GM19328 (cell line): ENCODE measurements around the gene SH3PXD2A.

Source experiments
- ATAC-seq: cut with Tn5 transposase; IDR thresholded peaks from one replicate; pipeline ENCODE4 v1.9.1; 2021; ENCODE audit warnings: mild to moderate bottlenecking, moderate library complexity; ENCODE audit not compliant: unreplicated experiment

Gene SH3PXD2A

GRCh38 chr10:103876155-103876554 lies 20.8 kb upstream of the SH3PXD2A start:
- ATAC-seq = no peak

DNA sequence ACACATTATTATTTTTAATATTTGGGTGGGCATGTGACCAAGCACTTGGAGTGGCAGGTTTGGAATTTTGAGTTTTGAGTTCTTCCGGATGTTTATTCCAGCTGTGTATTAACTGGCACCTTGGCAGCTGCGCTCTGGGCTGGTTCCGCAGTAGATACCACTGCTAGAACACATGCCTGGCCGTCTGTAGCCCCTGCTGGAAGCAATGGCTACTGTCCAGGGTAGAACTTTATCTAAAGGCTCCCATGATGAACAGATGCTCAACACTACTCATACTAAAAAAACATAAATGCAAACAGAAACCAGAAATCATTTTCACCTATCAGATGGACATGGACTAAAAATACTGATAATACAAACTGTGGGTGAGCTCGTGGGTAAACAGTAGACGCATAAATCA lies 19.4 kb upstream of the SH3PXD2A start:
- ATAC-seq = no peak

DNA sequence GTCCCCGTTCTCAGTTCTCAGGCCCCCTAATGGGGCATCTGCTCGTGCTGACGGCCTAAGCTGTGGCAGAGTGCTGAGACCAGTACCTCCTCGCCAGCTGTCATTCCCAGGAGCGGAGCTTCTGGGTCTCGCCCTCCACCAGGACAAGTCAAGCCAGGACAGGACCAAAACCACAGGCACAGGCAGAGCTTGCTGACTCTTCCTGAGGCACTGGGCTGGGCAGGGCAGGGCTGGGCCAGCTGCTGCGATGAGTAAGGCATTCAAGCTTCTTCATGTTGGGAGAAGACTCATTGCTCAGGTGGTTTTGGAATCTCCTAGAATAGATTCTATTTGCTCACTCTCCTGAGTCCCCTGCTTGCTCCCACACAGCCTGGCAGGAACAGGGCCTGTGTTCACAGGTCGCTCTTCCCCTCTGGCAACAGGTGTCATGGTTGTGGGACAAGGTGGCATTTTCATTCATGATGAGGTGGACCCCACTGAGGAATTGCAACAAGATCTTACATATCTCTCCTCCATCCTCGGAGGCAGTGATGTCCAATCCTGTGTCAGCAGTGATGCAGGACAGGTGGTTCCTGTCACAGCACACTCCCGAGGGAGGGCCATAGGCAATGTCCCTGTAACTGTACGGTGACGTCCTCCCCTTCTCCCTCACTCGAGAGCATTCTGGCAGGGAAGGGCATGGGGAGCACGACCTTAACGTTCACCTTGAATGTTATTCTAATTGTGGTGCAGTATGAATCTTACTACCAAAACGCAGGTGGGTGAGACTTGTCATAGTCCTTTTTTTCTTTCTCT lies 17.0 kb upstream of the SH3PXD2A start:
- ATAC-seq = no peak

GRCh38 chr10:103871006-103871405 lies 15.6 kb upstream of the SH3PXD2A start:
- ATAC-seq = no peak

DNA sequence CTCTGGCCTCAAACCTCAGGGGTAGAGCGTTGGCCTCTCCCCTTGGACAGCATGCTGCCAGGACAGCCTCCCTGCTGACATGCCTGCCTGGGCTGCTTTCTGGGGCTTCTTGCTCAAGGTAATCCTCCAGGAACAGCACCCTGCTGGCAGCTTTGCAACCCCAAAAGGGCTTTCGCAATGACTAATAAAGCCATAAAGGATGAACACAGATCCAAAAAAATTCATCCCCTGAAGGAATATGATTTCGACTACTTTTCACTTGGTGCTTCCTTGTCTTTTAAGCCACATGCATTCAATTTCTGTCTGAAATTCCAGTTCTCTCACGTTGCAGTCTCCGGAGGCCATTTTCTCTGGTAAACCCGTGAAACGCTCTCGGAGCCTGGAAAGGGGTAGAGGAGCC lies 15.1 kb upstream of the SH3PXD2A start:
- ATAC-seq = no peak

DNA sequence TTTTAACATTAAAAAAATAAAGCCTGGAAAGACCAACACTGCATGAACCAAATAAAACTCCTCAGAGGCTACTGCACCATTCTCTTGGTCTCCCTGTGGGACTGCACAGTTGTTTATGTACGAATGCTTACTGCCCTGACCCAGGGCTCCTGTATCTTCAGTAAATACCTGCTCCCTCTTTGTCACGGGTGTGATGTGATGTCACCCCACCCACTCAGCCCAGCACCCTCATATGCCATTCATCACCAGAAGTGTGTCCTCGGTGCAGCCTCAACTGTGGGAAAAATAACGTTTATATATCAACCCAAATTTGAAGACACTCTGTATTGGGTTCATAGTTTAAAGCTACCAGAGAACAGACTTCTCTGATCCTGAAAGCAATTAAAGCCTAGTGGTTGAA lies 14.0 kb upstream of the SH3PXD2A start:
- ATAC-seq = no peak

GRCh38 chr10:103868200-103868599 lies 12.8 kb upstream of the SH3PXD2A start:
- ATAC-seq = no peak

GRCh38 chr10:103861505-103861904 lies 6.1 kb upstream of the SH3PXD2A start:
- no peak for ATAC-seq

- no peak for ATAC-seq
Measured at GRCh38 chr10:103859161-103860086, 4.0 kb upstream of the SH3PXD2A start.

GRCh38 chr10:103858360-103858759 lies 3.0 kb upstream of the SH3PXD2A start:
- ATAC-seq = no peak

DNA sequence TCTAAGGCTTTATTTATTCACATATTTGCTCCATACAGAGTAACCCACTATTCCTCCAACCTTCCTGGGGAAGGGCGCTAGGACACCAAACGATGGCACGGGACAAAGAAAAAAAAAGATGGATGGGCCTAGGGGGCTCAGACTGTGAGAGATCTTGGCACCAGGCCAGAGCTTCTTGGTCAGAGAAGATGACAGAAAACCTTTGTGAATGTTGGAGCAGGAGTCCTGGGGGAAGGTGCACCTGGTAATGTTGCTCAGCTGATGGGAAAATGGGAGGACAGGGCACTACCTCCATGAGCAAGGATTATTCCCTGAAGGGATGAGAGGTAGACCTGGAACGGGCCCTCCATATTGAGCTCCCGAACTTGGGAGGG lies 1.4 kb upstream of the SH3PXD2A start:
- ATAC-seq = no peak

GRCh38 chr10:103855852-103856796 lies 748 bp upstream of the SH3PXD2A start:
- no peak for ATAC-seq

- no peak for ATAC-seq
Measured at GRCh38 chr10:103854686-103855391, 537 bp downstream of the SH3PXD2A start.

- ATAC-seq = no peak
Measured at GRCh38 chr10:103854265-103854685, 1.1 kb downstream of the SH3PXD2A start.

GRCh38 chr10:103853428-103854264 lies 1.7 kb downstream of the SH3PXD2A start:
- no peak for ATAC-seq

DNA sequence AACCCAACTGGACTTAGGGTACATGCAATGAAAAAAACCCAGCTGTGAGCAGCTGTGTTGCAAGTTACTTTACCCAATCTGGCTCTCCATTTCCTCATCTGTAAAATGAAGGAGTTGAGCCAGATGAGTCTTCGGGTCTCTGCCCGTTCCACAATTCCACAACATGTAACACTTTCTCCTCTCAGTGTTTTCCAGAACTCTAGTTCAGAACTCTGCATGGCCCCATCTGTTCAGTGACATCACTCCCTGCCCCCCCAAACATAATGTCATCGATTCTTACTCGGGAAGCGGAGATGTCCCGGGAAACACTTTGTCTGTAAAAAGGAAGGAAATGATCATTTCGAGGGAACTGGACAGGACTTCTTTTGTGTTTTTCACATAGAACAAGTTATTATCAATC lies 2.5 kb downstream of the SH3PXD2A start:
- ATAC-seq = no peak

DNA sequence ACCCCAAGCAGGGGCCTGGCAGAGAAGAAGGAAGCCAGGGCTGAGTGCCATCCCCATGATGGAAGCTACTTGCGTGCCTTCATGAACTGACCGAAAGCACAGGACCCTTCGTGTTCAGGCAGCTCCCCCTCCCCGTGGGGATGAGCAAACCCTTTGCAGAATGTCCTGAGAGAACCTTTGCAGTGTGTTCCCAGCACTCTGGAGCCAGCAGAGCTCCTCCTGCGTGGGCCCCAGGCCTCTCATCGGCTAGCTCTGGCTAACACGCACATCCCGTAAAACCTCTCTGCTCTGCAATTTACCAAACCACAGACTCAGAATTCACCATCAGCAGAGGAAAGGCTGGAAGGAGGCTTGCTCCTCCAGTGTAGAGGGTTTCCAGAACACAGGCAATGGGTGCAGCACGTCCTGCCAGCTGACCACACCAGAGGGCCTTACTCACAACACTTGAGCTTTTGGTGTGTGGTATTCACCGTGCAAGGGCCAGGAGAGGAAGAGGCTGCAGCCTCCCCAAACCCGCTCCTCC lies 3.1 kb downstream of the SH3PXD2A start:
- no peak for ATAC-seq

DNA sequence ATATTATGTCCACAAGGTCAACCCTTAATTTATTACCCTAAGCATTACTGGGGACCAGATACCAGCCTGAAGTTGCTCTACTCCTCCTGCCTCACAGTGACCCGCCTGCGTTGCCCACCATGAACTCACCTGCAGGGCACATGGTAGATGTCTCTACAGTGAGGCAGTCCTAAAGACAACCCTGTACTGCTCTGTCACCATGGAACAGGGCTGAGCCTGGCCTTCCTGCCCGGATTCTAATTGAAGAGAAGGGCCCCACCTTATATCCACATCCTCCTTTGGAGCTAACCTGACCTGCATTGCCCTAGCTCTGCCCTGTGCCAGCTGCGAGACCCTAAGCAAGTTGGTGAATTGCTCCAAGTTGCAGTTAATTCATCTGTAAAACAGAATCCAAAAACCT lies 4.1 kb downstream of the SH3PXD2A start:
- no peak for ATAC-seq

DNA sequence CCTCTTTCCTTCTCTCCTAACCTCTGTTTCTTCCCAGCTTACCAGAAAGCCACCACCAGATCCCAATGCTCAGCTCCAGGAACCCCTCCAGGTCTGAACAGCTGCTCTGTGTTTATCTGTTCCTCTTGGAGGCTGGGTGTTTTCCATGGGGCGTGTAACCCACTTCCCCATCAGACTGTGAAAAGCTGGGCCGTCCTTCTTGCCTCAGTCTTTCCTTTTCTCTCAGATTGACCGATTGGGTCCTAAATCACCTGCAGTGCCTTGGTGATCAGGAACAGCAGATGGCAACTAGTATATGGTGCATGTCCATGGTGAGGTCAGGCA lies 4.8 kb downstream of the SH3PXD2A start:
- ATAC-seq = no peak
